H9 (cell line): ENCODE results near the gene TMEM134. TPM values are rescaled to one million over a fixed set of nuclear protein-coding genes. Genes with fewer than 3 reads are reported as not detected.

Experiments used
- DNase-seq: peaks from one replicate; pipeline ENCODE4 v3.0.0-alpha.2; 2017
- H2AFZ ChIP-seq: one replicate; pipeline ENCODE4 v1.6.1; 2013; ENCODE audit warnings: mild to moderate bottlenecking, low read length, control low read depth, moderate library complexity
- H2AK5ac ChIP-seq: 2 replicates; pipeline ENCODE4 v1.6.1; 2013; ENCODE audit warnings: low read length, control low read depth, mixed read lengths; ENCODE audit not compliant: insufficient read length
- H2BK120ac ChIP-seq: one replicate; pipeline ENCODE4 v1.6.1; 2013; ENCODE audit warnings: low read depth, mild to moderate bottlenecking, low read length, control low read depth, inconsistent platforms; ENCODE audit not compliant: poor library complexity, severe bottlenecking
- H2BK12ac ChIP-seq: 2 replicates; pipeline ENCODE4 v1.6.1; 2013; ENCODE audit warnings: low read length, control low read depth, mixed read lengths, low read depth; ENCODE audit not compliant: insufficient read length
- H2BK15ac ChIP-seq: 2 replicates; pipeline ENCODE4 v1.6.1; 2013; ENCODE audit warnings: low read depth, low read length, control low read depth
- H2BK20ac ChIP-seq: one replicate; pipeline ENCODE4 v1.6.1; 2013; ENCODE audit warnings: low read depth, mild to moderate bottlenecking, low read length, control low read depth, inconsistent platforms; ENCODE audit not compliant: poor library complexity, severe bottlenecking
- H2BK5ac ChIP-seq: 2 replicates; pipeline ENCODE4 v1.6.1; 2013; ENCODE audit warnings: low read length, control low read depth, mixed read lengths; ENCODE audit not compliant: insufficient read length
- H3K14ac ChIP-seq: 2 replicates; pipeline ENCODE4 v1.6.1; 2013; ENCODE audit warnings: low read length, control low read depth; ENCODE audit not compliant: insufficient read depth
- H3K18ac ChIP-seq: 2 replicates; pipeline ENCODE4 v1.6.1; 2013; ENCODE audit warnings: low read depth, mild to moderate bottlenecking, mixed read lengths, low read length, control low read depth; ENCODE audit not compliant: insufficient read length
- H3K23ac ChIP-seq: 2 replicates; pipeline ENCODE4 v1.6.1; 2013; ENCODE audit warnings: low read length, control low read depth, mixed read lengths, low read depth; ENCODE audit not compliant: insufficient read length
- H3K23me2 ChIP-seq: 2 replicates; pipeline ENCODE4 v1.6.1; 2013; ENCODE audit warnings: low read depth, mild to moderate bottlenecking, mixed read lengths, low read length, control low read depth; ENCODE audit not compliant: insufficient read length, poor library complexity, severe bottlenecking
- H3K27ac ChIP-seq: 2 replicates; pipeline ENCODE4 v1.5.1; 2013; ENCODE audit warnings: low read length, control low read depth, mixed read lengths, low read depth; ENCODE audit not compliant: insufficient read length
- H3K27me3 ChIP-seq: 2 replicates; pipeline ENCODE4 v1.6.1; 2013; ENCODE audit warnings: low read length, control low read depth, inconsistent platforms; ENCODE audit not compliant: insufficient read depth
- H3K4ac ChIP-seq: 2 replicates; pipeline ENCODE4 v1.6.1; 2013; ENCODE audit warnings: low read depth, mild to moderate bottlenecking, control low read depth, inconsistent platforms, low read length, moderate library complexity
- H3K4me1 ChIP-seq: 2 replicates; pipeline ENCODE4 v1.6.1; 2013; ENCODE audit warnings: low read length, control low read depth, inconsistent platforms; ENCODE audit not compliant: insufficient read depth
- H3K4me2 ChIP-seq: 2 replicates; pipeline ENCODE4 v1.6.1; 2013; ENCODE audit warnings: low read length, control low read depth, mixed read lengths; ENCODE audit not compliant: insufficient read length, insufficient read depth
- H3K56ac ChIP-seq: 2 replicates; pipeline ENCODE4 v1.6.1; 2013; ENCODE audit warnings: low read depth, mild to moderate bottlenecking, mixed read lengths, low read length, control low read depth; ENCODE audit not compliant: insufficient read length
- H3K79me1 ChIP-seq: 2 replicates; pipeline ENCODE4 v1.6.1; 2013; ENCODE audit warnings: low read depth, mild to moderate bottlenecking, moderate library complexity, low read length, control low read depth, inconsistent platforms; ENCODE audit not compliant: insufficient read depth, poor library complexity, severe bottlenecking
- H3K79me2 ChIP-seq: 2 replicates; pipeline ENCODE4 v1.6.1; 2013; ENCODE audit warnings: low read length, control low read depth, inconsistent platforms; ENCODE audit not compliant: insufficient read depth
- H3K9ac ChIP-seq: 2 replicates; pipeline ENCODE4 v1.6.1; 2013; ENCODE audit warnings: low read length, control low read depth, mixed read lengths; ENCODE audit not compliant: insufficient read length; ENCODE audit errors: extremely low read depth
- H3K9me3 ChIP-seq: one replicate; pipeline ENCODE4 v1.6.1; 2013; ENCODE audit warnings: low read depth, low read length, inconsistent platforms; ENCODE audit not compliant: control insufficient read depth
- H3T11ph ChIP-seq: one replicate; pipeline ENCODE4 v1.6.1; 2013; ENCODE audit warnings: mild to moderate bottlenecking, low read length, control low read depth, inconsistent platforms
- H4K20me1 ChIP-seq: one replicate; pipeline ENCODE4 v1.6.1; 2013; ENCODE audit not compliant: control insufficient read depth, insufficient read length, insufficient read depth
- H4K5ac ChIP-seq: 2 replicates; pipeline ENCODE4 v1.6.1; 2013; ENCODE audit warnings: low read depth, mild to moderate bottlenecking, mixed read lengths, low read length, control low read depth; ENCODE audit not compliant: insufficient read length
- H4K8ac ChIP-seq: replicated peaks from 2 replicates; pipeline ENCODE4 v1.6.1; 2013; ENCODE audit warnings: low read length, control low read depth, mixed read lengths, low read depth; ENCODE audit not compliant: insufficient read length
- H4K91ac ChIP-seq: 2 replicates; pipeline ENCODE4 v1.6.1; 2013; ENCODE audit warnings: low read depth, mild to moderate bottlenecking, moderate library complexity, mixed read lengths, low read length, control low read depth; ENCODE audit not compliant: insufficient read length
- H3K27ac Mint-ChIP-seq, 3 experiments: 2 replicates in 2 of 3; 3 replicates in 1 of 3; pipeline ENCODE4 v1.8.0; 2020 to 2021; ENCODE audit warnings: mixed read lengths in 3 of 3, mild to moderate bottlenecking in 1 of 3, moderate library complexity in 1 of 3
- H3K27me3 Mint-ChIP-seq: 2 replicates; pipeline ENCODE4 v1.8.0; 2021; ENCODE audit warnings: low read depth, mild to moderate bottlenecking, moderate library complexity, mixed read lengths
- H3K36me3 Mint-ChIP-seq, 3 experiments: 2 replicates in 2 of 3; 3 replicates in 1 of 3; pipeline ENCODE4 v1.8.0; 2020 to 2021; ENCODE audit warnings: low read depth in 3 of 3, mixed read lengths in 3 of 3; ENCODE audit not compliant: insufficient read depth in 1 of 3
- H3K4me1 Mint-ChIP-seq, 2 experiments: 2 replicates each; pipeline ENCODE4 v1.8.0; 2020; ENCODE audit warnings: mixed read lengths in 2 of 2
- H3K4me3 Mint-ChIP-seq, 2 experiments: 2 replicates in 1 of 2; 3 replicates in 1 of 2; pipeline ENCODE4 v1.8.0; 2020 to 2021; ENCODE audit warnings: mild to moderate bottlenecking in 2 of 2, mixed read lengths in 2 of 2, moderate library complexity in 1 of 2
- H3K9me3 Mint-ChIP-seq, 2 experiments: 2 replicates in 1 of 2; 3 replicates in 1 of 2; pipeline ENCODE4 v1.8.0; 2020; ENCODE audit warnings: mild to moderate bottlenecking in 2 of 2, mixed read lengths in 2 of 2, moderate library complexity in 1 of 2
- WGBS: extraction: QIAGEN DNeasy Blood & Tissue Kit; methylation state at CpG from one replicate; pipeline ENCODE4 v1.1.7; 2013; ENCODE audit warnings: missing lambda C conversion rate, low lambda C conversion rate, mixed read lengths; ENCODE audit not compliant: insufficient read length; ENCODE audit errors: extremely low coverage; 5-methylcytosine and 5-hydroxymethylcytosine counted together
- total RNA-seq: library from RNA; stranded (reverse); gene quantifications from 2 replicates; pipeline ENCODE4 v1.2.1, GENCODE V29; 2021
- TF ChIP-seq, protein P1 (sequence below): fragments of 200-600 bp; sonication (generic); conservative IDR thresholded peaks from 3 replicates; pipeline ENCODE4 v1.8.0; 2021; ENCODE audit warnings: antibody characterized with exemption, mild to moderate bottlenecking

The TMEM134 gene
- total RNA-seq, 1 experiment from 2014 or later = 53.6 TPM

DNA sequence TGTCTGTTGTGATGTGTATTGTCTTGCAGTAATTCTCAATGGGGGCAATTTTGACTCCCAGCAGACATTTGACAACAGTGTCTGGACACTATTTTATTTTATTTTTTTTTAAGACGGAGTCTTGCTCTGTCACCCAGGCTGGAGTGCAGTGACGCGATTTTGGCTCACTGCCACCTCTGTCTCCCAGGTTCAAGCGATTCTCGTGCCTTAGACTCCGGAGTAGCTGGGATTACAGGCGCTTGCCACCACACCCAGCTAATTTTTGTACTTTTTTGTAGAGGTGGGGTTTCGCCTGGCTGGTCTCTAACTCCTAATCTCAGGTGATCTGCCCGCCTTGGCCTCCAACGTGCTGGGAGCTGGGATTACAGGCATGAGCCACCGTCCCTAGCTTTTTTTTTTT lies 39.3 kb downstream of the TMEM134 start:
- Histone ChIP-seq H3K9me3 (no peaks in the 10 kb centered on the region), H4K5ac (no peak overlapping the region), H3K23ac (no peak overlapping the region), H2BK5ac (no peak overlapping the region), H3K27me3 (no peaks in the 10 kb centered on the region), H4K8ac (no peak overlapping the region), H4K20me1 (no peaks in the 10 kb centered on the region), H3K27ac (no peak overlapping the region), H4K91ac (no peak overlapping the region), H3K14ac (no peak overlapping the region), H3K23me2 (peaks cover 4% of the 10 kb centered on the region), H2BK12ac (no peak overlapping the region), H2AFZ (no peak overlapping the region), H3K79me2 (no peaks in the 10 kb centered on the region; the same call in 1 of the 2 replicates), H2BK120ac (no peak overlapping the region), H3K4me1 (no peaks in the 10 kb centered on the region), H3K9ac (no peak overlapping the region), H3K56ac (no peak overlapping the region), H3K18ac (no peak overlapping the region), H3K79me1 (no peaks in the 10 kb centered on the region), H2BK20ac (no peak overlapping the region), H3T11ph (no peak overlapping the region), H3K4me2 (no peak overlapping the region), H3K4ac (no peak overlapping the region), H2AK5ac (no peak overlapping the region), H2BK15ac (no peak overlapping the region)
- H3K36me3 Mint-ChIP-seq = peaks cover 9 to 32% (median 23%) of the 10 kb centered on the region in 3 experiments; a peak in 6 of 7 replicates
- WGBS = no CpG with 5 or more reads among the region's 11 CpGs
- H3K4me3 Mint-ChIP-seq = peak overlapping the region; percentile 87 to 92
- H3K27ac Mint-ChIP-seq = no peak overlapping the region
- DNase-seq = no peak
- no peaks in the 10 kb centered on the region for H3K9me3 Mint-ChIP-seq
- TF ChIP-seq, protein P1, sequence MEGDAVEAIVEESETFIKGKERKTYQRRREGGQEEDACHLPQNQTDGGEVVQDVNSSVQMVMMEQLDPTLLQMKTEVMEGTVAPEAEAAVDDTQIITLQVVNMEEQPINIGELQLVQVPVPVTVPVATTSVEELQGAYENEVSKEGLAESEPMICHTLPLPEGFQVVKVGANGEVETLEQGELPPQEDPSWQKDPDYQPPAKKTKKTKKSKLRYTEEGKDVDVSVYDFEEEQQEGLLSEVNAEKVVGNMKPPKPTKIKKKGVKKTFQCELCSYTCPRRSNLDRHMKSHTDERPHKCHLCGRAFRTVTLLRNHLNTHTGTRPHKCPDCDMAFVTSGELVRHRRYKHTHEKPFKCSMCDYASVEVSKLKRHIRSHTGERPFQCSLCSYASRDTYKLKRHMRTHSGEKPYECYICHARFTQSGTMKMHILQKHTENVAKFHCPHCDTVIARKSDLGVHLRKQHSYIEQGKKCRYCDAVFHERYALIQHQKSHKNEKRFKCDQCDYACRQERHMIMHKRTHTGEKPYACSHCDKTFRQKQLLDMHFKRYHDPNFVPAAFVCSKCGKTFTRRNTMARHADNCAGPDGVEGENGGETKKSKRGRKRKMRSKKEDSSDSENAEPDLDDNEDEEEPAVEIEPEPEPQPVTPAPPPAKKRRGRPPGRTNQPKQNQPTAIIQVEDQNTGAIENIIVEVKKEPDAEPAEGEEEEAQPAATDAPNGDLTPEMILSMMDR = no peak
- H3K4me1 Mint-ChIP-seq = peaks cover 5 to 9% of the 10 kb centered on the region in 2 experiments
- no peaks in the 10 kb centered on the region; the same call in 1 of the 2 replicates for H3K27me3 Mint-ChIP-seq
